GM19324 (cell line): ENCODE results near the gene ADAMTS2.
"Not testable (repeated sequence)": the region's sequence is repeated elsewhere in the genome, so short reads cannot be mapped to it uniquely, and the experiment has no call there.

Experiments used
- ATAC-seq: cut with Tn5 transposase; IDR thresholded peaks from one replicate; pipeline ENCODE4 v1.9.1; 2021; ENCODE audit warnings: mild to moderate bottlenecking, moderate library complexity; ENCODE audit not compliant: unreplicated experiment, low FRiP score

Gene ADAMTS2

GRCh38 chr5:179122411-179123108 lies 222.7 kb downstream of the ADAMTS2 start:
- ATAC-seq: no peak

GRCh38 chr5:179121667-179122111 lies 223.6 kb downstream of the ADAMTS2 start:
- ATAC-seq: no peak

- ATAC-seq: no peak
These were observed 224.2 kb downstream of the ADAMTS2 start for GRCh38 chr5:179120951-179121666.

- ATAC-seq: no peak
These were observed 224.8 kb downstream of the ADAMTS2 start for GRCh38 chr5:179120421-179120861.

- no peak for ATAC-seq
These were observed 225.7 kb downstream of the ADAMTS2 start for GRCh38 chr5:179119415-179120170.

GRCh38 chr5:179118756-179119414 lies 226.4 kb downstream of the ADAMTS2 start:
- no peak for ATAC-seq

GRCh38 chr5:179118338-179118737 lies 226.9 kb downstream of the ADAMTS2 start:
- ATAC-seq: no peak

- ATAC-seq: no peak
These were observed 229.3 kb downstream of the ADAMTS2 start for GRCh38 chr5:179115845-179116524.

GRCh38 chr5:179115307-179115706 lies 230.0 kb downstream of the ADAMTS2 start:
- ATAC-seq: no peak

GRCh38 chr5:179114756-179115155 lies 230.5 kb downstream of the ADAMTS2 start:
- no peak for ATAC-seq

- ATAC-seq: no peak
These were observed 231.2 kb downstream of the ADAMTS2 start for GRCh38 chr5:179113945-179114641.

GRCh38 chr5:179113143-179113530 lies 232.1 kb downstream of the ADAMTS2 start:
- ATAC-seq: no peak

GRCh38 chr5:179112469-179113142 lies 232.7 kb downstream of the ADAMTS2 start:
- no peak for ATAC-seq

- ATAC-seq: no peak
These were observed 233.7 kb downstream of the ADAMTS2 start for GRCh38 chr5:179111267-179112207.

- ATAC-seq: no peak
These were observed 234.7 kb downstream of the ADAMTS2 start for GRCh38 chr5:179110528-179110927.

GRCh38 chr5:179101282-179101681 lies 244.0 kb downstream of the ADAMTS2 start:
- ATAC-seq: not testable (repeated sequence)

GRCh38 chr5:179089502-179089901 lies 255.8 kb downstream of the ADAMTS2 start:
- ATAC-seq: no peak

GRCh38 chr5:179080724-179081123 lies 264.5 kb downstream of the ADAMTS2 start:
- ATAC-seq: no peak
